Fibroblast of skin of left quadriceps (primary cell): ENCODE results near the gene RBM4B.
"Not testable (repeated sequence)": the region's sequence is repeated elsewhere in the genome, so short reads cannot be mapped to it uniquely, and the experiment has no call there.

Experiments
- DNase-seq, 2 experiments: peaks; one replicate each; pipeline ENCODE4 v3.0.0-alpha.2; 2013; ENCODE audit warnings: low read depth in 2 of 2

RBM4B gene

GRCh38 chr11:66641834-66642233 is 35.9 kb downstream of the RBM4B start:
- no peak for DNase-seq

GRCh38 chr11:66639814-66640340 is 37.8 kb downstream of the RBM4B start:
- not testable (repeated sequence) for DNase-seq

DNA sequence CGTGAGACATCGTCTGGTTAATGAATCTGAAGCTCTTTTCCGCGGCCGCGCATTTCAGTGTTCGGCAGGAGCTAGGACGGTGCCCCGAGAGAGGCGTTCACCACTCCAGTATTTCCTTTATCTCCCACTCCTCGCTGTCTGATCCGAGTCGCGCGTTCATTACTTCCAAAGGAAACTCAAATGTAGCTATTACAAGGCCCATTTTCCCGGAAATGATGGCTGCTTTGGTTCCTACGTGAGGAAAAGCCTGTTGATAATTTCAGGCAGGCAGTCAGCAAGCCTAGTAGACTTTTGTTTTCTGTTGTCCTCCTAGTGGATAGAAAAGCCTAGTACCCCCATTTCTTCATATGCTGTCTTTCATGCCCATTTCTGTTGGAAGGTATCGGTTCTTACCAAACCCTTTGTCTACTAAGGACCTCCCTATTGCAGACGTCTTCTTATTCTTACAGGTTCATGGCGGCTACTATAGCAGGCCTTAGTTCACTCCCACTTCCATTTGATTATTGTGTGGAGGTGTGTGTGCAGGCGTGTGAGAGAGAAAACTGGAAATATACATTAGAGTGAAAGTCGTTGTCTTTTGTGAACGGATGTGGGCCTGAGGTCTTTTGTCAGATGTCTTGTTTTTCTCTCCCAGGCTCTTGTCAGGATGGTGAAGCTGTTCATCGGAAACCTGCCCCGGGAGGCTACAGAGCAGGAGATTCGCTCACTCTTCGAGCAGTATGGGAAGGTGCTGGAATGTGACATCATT is 38.4 kb downstream of the RBM4B start:
- DNase-seq = no peak

DNA sequence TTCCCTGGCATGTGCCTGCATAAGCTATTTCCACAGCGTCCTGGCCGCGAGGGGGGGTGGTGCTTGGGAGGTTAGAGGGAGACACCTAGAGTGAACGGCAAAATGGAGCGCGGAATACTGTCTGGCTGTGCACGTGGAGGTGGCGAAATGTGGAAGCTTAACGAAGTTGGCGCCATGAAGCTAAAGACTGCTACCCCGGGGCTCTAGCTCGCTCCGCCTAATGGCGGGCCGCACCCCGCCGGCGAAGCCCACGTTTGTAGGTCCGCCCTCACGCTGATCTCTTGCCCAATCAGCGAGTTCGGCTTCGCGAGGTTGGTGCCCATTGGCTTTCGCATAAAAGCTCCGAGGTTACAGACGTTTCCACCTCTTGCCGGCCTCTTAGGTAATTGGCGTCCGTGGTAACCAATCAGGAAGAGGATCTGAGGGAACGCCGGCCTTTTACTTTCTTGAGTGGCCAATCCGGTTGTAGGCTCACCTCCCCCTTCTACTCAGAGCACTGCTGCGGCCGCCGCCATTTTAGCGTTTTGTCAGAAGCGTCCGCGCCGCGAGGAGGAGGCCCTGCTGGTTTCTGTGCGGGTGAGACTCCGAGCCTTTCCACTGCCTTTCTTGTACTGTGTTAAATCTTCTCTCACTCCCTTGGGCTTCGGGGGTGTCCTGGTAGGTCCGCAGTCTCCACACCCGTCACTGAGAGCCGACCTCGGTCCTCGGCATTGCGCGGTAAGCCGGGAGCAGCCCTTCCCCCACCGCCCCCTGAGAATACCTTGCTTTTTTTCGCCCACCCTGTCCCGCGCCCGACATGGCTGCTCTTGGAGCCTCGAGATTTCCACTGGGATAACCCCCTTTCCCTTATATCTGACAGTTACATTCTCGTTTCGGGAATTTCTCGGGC is 39.3 kb downstream of the RBM4B start, which contains the start of gene RBM4:
RBM4 (plus strand) TSS at position 527 of the 889 bp plus-strand sequence. CDS start 1,009 bp downstream, outside the sequence.
- peak; percentile 100 for DNase-seq

DNA sequence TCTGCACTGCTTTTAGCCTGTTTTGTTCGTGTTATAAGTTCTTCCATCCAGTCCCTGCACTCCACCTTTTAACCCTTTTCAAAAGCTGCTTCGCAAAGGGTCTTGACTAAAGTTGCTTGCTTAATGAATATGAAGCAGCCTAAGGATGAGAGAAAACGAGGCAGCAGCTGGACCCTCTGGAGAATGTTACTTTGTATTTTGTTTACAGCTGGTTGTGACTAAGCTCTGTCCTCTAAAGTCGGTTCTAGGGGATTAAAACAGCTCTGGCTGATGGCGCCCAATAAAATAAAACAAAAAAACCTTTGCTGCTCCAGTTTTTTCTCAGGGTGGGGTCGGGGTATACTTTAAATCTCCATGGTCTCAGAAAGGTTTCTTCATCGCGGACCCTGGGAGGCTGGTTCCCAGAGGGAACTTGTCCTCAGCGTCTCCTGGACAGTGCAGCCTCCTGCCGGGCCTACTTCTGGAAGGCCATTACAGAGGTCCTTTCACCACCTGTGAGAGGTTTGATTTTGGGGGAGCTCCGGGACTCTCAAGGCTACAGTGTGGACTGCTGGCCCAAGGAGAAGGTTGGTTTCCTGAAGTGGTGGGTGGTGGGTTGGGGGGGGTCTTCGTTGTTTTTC is 40.0 kb downstream of the RBM4B start:
- DNase-seq = no peak

DNA sequence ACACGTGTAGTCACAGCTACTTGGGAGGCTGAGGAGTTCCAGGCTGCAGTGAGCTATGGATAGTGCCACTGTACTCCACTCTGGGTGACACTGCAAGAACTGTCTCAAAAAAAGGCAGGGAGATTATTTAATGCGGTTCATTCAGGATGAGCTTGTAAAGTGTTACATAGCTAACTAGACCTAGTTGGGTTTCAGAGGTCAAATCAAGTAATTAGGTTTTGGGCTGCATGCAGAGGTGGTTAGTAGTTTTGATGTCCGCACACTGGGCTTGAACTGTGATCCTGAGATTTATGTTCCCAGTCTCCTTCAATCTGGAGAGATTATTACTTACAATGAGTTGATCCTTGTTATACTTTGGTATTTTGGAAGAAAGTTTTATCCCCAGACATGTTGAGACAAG is 41.3 kb downstream of the RBM4B start:
- no peak for DNase-seq

GRCh38 chr11:66632952-66633351 is 44.7 kb downstream of the RBM4B start:
- DNase-seq = no peak

DNA sequence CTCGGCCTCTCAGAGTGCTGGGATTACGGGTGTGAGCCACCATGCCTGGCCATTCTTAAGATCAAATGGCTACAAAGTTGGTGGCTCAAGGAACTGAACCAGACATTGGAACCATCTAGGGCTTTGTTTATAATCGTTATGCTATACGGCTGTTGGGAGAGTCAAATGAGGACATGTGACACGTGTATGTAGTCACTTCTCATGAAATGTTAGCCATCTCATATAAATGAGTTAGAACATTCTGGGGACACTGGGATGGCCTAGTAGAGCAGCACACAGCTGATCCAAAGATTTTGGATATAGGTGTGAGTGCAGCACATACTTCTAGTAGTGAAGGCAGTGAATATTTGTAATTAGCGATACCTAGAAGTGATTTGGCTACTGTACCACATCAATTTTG is 45.8 kb downstream of the RBM4B start:
- DNase-seq = no peak

GRCh38 chr11:66629356-66629755 is 48.3 kb downstream of the RBM4B start:
- DNase-seq = no peak

- no peak for DNase-seq
These were observed 49.6 kb downstream of the RBM4B start for GRCh38 chr11:66628061-66628603.

- DNase-seq = no peak
These were observed 50.8 kb downstream of the RBM4B start for GRCh38 chr11:66626926-66627325.

- no peak for DNase-seq
These were observed 51.3 kb downstream of the RBM4B start for GRCh38 chr11:66626382-66626781.

DNA sequence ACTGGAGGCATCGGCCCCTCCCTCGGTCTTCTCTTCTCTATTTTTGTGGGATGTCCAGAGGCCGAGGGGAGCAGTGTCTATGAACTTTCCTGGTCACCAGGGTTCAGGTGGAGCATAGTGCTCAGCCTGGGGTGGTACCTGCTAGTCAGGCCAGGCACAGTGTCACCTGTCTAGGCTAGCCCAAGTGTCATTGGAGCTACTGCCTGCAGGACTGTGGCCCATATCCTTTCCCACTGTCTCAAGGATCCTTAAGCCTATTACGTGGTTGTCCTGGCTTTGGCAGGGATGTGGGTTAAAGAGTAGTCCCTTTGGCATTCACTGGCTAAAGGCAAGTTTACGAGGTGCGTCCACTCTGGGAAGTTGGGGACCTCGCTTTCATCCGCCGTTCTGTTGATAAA is 51.9 kb downstream of the RBM4B start:
- DNase-seq = no peak

DNA sequence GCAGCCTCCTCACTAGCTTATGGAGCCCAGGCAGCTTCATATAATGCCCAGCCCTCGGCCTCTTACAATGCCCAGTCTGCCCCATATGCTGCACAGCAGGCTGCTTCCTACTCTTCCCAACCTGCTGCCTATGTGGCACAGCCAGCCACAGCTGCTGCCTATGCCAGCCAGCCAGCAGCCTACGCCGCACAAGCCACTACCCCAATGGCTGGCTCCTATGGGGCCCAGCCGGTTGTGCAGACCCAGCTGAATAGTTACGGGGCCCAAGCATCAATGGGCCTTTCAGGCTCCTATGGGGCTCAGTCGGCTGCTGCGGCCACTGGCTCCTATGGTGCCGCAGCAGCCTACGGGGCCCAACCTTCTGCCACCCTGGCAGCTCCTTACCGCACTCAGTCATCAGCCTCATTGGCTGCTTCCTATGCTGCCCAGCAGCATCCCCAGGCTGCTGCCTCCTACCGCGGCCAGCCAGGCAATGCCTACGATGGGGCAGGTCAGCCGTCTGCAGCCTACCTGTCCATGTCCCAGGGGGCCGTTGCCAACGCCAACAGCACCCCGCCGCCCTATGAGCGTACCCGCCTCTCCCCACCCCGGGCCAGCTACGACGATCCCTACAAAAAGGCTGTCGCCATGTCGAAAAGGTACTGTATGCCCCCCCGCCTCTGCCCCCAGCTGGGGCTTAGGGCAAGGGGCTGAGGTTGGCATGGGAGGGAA is 52.5 kb downstream of the RBM4B start:
- no peak for DNase-seq

- no peak for DNase-seq
These were observed 53.2 kb downstream of the RBM4B start for GRCh38 chr11:66624450-66624849.

GRCh38 chr11:66619080-66619554 is 58.6 kb downstream of the RBM4B start:
- DNase-seq = no peak

- peak in 1 of 2 experiments; percentile 6 for DNase-seq
These were observed 60.4 kb downstream of the RBM4B start for GRCh38 chr11:66617155-66617834.

GRCh38 chr11:66616379-66617154 is 61.1 kb downstream of the RBM4B start, which contains the start of gene RBM14:
RBM14 (plus strand) TSS chr11:66616630; CDS start chr11:66616721, 91 bp downstream.
- peak; percentile 99 for DNase-seq
